Fibroblast of lung (primary cell): ENCODE results near the gene TM4SF18. TPM values are rescaled to one million over a fixed set of nuclear protein-coding genes. Genes with fewer than 3 reads are reported as not detected.

Source experiments
- DNase-seq, 2 donors: peaks; one replicate each; pipeline versions ENCODE4 v3.0.0 to v3.0.0-alpha.2; 2010; ENCODE audit warnings: low read depth in 2 of 2
- H2AFZ ChIP-seq: 2 replicates; pipeline ENCODE4 v1.5.1; 2012; ENCODE audit warnings: low read length, control low read depth, inconsistent platforms
- H3K27ac ChIP-seq: 2 replicates; pipeline ENCODE4 v1.5.1; 2011; ENCODE audit warnings: low read length, control low read depth; ENCODE audit not compliant: insufficient read depth
- H3K27me3 ChIP-seq: 2 replicates; pipeline ENCODE4 v1.5.1; 2011; ENCODE audit warnings: mild to moderate bottlenecking, low read length; ENCODE audit not compliant: control insufficient read depth, insufficient read depth
- H3K36me3 ChIP-seq: 2 replicates; pipeline ENCODE4 v1.5.1; 2011; ENCODE audit warnings: low read length; ENCODE audit not compliant: control insufficient read depth, insufficient read depth
- H3K4me1 ChIP-seq: 2 replicates; pipeline ENCODE4 v1.5.1; 2011; ENCODE audit warnings: low read length; ENCODE audit not compliant: control insufficient read depth, insufficient read depth; ENCODE audit errors: extremely low read depth
- H3K4me2 ChIP-seq: 2 replicates; pipeline ENCODE4 v1.5.1; 2011; ENCODE audit warnings: low read length, control low read depth; ENCODE audit not compliant: insufficient read depth; ENCODE audit errors: extremely low read depth
- H3K4me3 ChIP-seq, 4 experiments: fragments of 200-600 bp in 1 of 4; sonication (generic) in 1 of 4; replicated peaks in 1 of 4; 2 replicates each; pipeline ENCODE4 v1.5.1; 2011 to 2016; ENCODE audit warnings: low read length in 4 of 4, low read depth in 3 of 4, mild to moderate bottlenecking in 3 of 4, control low read depth in 2 of 4, inconsistent platforms in 1 of 4, mixed read lengths in 1 of 4; ENCODE audit not compliant: insufficient read depth in 1 of 4; ENCODE audit errors: control extremely low read depth in 1 of 4
- H3K79me2 ChIP-seq: 2 replicates; pipeline ENCODE4 v1.5.1; 2012; ENCODE audit warnings: mild to moderate bottlenecking, low read length, inconsistent platforms; ENCODE audit not compliant: control insufficient read depth, insufficient read depth
- H3K9ac ChIP-seq: 2 replicates; pipeline ENCODE4 v1.5.1; 2011; ENCODE audit warnings: mild to moderate bottlenecking, low read length, control low read depth; ENCODE audit not compliant: insufficient read depth
- H3K9me3 ChIP-seq: 2 replicates; pipeline ENCODE4 v1.5.1; 2012; ENCODE audit warnings: low read depth, low read length; ENCODE audit not compliant: control insufficient read depth, insufficient read depth
- H4K20me1 ChIP-seq: 2 replicates; pipeline ENCODE4 v1.5.1; 2011; ENCODE audit warnings: low read length; ENCODE audit not compliant: control insufficient read depth, insufficient read depth; ENCODE audit errors: extremely low read depth
- CTCF ChIP-seq, 2 donors: IDR thresholded peaks in 1 of 2; conservative IDR thresholded peaks in 1 of 2; 1 replicate in 1 of 2; 2 replicates in 1 of 2; pipeline ENCODE4 v1.5.1; 2011 to 2012; ENCODE audit warnings: low read length in 2 of 2, control low read depth in 1 of 2, inconsistent platforms in 1 of 2, low read depth in 1 of 2, mild to moderate bottlenecking in 1 of 2
- EZH2 ChIP-seq: IDR thresholded peaks from 2 replicates; pipeline ENCODE4 v1.5.1; 2012; ENCODE audit warnings: low read length, control low read depth, mild to moderate bottlenecking; ENCODE audit errors: missing control alignments
- polyA plus RNA-seq, 2 donors: library from polyadenylated mRNA; depleted of rRNA in 1 of 2; stranded (reverse) in 1 of 2; unstranded in 1 of 2; fragments of >200 nt; gene quantifications; 2 replicates each; pipeline ENCODE4 v1.2.1, GENCODE V29; 2011 to 2012; ENCODE audit warnings: missing spikeins in 1 of 2
- total RNA-seq: library from RNA; depleted of rRNA; stranded (reverse); fragments of >200 nt; gene quantifications from 2 replicates; pipeline ENCODE4 v1.2.1, GENCODE V29; 2014

Gene TM4SF18
- total and polyA plus RNA-seq, 2 donors (not counting 1 experiment from before 2014, with no cell fraction given), result not detected

GRCh38 chr3:149273096-149273751 lies 60.2 kb downstream of the TM4SF18 start:
- peaks cover 8% of the 10 kb centered on the region for H3K4me1 ChIP-seq
- no peak overlapping the region for H3K4me3 ChIP-seq
- no peak overlapping the region for H3K9ac ChIP-seq
- no peaks in the 10 kb centered on the region for H3K36me3 ChIP-seq
- no peaks in the 10 kb centered on the region for H3K9me3 ChIP-seq
- no peaks in the 10 kb centered on the region for H3K79me2 ChIP-seq
- TF ChIP-seq EZH2, result no peak
- peak; percentile 95 to 99 for TF ChIP-seq CTCF (conservative IDR thresholded peaks at IDR 0.05 in 1 of 2, IDR thresholded peaks at IDR 0.05 in 1 of 2; ENCODE audit: low read depth in 1 of 2, low read length in 2 of 2)
- no peaks in the 10 kb centered on the region for H4K20me1 ChIP-seq
- no peak overlapping the region for H3K27ac ChIP-seq
- peak; percentile 79 to 92 for DNase-seq
- no peaks in the 10 kb centered on the region for H3K27me3 ChIP-seq
- no peak overlapping the region for H3K4me2 ChIP-seq
- H2AFZ ChIP-seq, result no peak overlapping the region

GRCh38 chr3:149271669-149272068 lies 61.8 kb downstream of the TM4SF18 start:
- Histone ChIP-seq H3K4me2 (no peak overlapping the region), H3K36me3 (no peaks in the 10 kb centered on the region), H3K27me3 (no peaks in the 10 kb centered on the region), H3K4me1 (peaks cover 11% of the 10 kb centered on the region), H3K9ac (no peak overlapping the region), H3K4me3 (no peak overlapping the region), H2AFZ (no peak overlapping the region), H4K20me1 (no peaks in the 10 kb centered on the region), H3K27ac (no peak overlapping the region), H3K9me3 (no peaks in the 10 kb centered on the region), H3K79me2 (no peaks in the 10 kb centered on the region)
- no peak for DNase-seq
- TF ChIP-seq CTCF (conservative IDR thresholded peaks at IDR 0.05 in 1 of 2, IDR thresholded peaks at IDR 0.05 in 1 of 2; ENCODE audit: low read depth in 1 of 2, low read length in 2 of 2), result no peak
- no peak for TF ChIP-seq EZH2

GRCh38 chr3:149270180-149270579 lies 63.3 kb downstream of the TM4SF18 start:
- Histone ChIP-seq H4K20me1 (no peaks in the 10 kb centered on the region), H3K9me3 (no peaks in the 10 kb centered on the region), H3K27me3 (no peaks in the 10 kb centered on the region), H2AFZ (peak overlapping the region; percentile 48), H3K27ac (no peak overlapping the region), H3K4me1 (peaks cover 11% of the 10 kb centered on the region), H3K4me2 (peak overlapping the region; percentile 33), H3K79me2 (no peaks in the 10 kb centered on the region), H3K9ac (no peak overlapping the region), H3K36me3 (no peaks in the 10 kb centered on the region), H3K4me3 (no peak overlapping the region)
- peak; percentile 16 to 44 for DNase-seq
- no peak for TF ChIP-seq CTCF (conservative IDR thresholded peaks at IDR 0.05 in 1 of 2, IDR thresholded peaks at IDR 0.05 in 1 of 2; ENCODE audit: low read depth in 1 of 2, low read length in 2 of 2)
- TF ChIP-seq EZH2, result no peak
